CD4-positive, alpha-beta T cell treated with Interleukin-4 for 4 hours (primary cell): ENCODE data around the gene LCN10.

Experiments
- DNase-seq: peaks from one replicate; pipeline ENCODE4 v3.0.0-alpha.2; 2020

Gene LCN10

GRCh38 chr9:136734837-136735496 lies 7.8 kb downstream of the LCN10 start:
- DNase-seq: no peak

GRCh38 chr9:136733611-136734010 lies 9.1 kb downstream of the LCN10 start:
- DNase-seq: no peak

- DNase-seq: no peak
Measured at GRCh38 chr9:136732444-136733178, 10.1 kb downstream of the LCN10 start.

DNA sequence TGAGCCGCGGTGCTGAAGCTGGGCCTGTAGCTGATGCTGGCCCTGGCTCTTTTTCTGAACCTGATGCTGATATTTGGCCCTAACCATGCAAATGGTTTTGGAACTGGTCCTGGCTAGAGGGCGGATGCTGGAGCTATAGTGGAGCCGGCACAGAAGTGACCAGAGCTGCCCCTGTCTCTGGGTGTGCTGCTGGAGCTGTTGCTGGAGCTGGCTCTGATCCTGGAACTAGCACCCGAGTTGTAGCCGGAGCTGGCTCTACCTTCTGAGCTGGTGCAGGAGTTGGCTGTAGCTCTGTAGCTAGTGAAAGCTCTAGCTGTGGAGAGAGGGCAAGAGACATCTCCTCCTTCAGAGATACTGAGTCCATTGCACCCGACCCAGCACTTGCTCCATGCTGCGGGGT lies 12.8 kb downstream of the LCN10 start:
- DNase-seq: no peak

DNA sequence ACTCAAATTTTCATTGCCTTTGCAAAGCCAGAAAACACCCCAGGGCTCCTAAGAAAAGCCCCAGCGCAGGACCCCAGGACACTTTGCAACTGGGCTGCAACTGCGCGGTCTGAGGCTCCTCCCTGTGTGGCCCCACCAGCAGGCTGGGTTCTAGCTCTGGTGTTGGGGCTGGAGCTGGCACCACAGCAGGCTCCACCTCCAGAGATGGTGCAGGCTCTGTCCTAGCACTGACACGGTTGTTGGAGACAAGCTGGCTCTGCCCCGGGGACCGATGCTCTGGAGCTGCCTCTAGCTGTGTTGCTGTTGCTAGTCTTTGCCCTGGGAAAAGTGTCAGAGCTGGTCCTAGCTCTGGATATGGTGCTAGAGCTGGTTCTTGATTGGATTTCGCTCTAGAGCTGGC lies 13.6 kb downstream of the LCN10 start:
- DNase-seq: no peak

- DNase-seq: no peak
Measured at GRCh38 chr9:136728548-136729123, 14.1 kb downstream of the LCN10 start.

GRCh38 chr9:136728080-136728547 lies 14.6 kb downstream of the LCN10 start:
- peak; percentile 91 for DNase-seq

GRCh38 chr9:136726631-136727191 lies 16.0 kb downstream of the LCN10 start:
- DNase-seq: peak; percentile 53

DNA sequence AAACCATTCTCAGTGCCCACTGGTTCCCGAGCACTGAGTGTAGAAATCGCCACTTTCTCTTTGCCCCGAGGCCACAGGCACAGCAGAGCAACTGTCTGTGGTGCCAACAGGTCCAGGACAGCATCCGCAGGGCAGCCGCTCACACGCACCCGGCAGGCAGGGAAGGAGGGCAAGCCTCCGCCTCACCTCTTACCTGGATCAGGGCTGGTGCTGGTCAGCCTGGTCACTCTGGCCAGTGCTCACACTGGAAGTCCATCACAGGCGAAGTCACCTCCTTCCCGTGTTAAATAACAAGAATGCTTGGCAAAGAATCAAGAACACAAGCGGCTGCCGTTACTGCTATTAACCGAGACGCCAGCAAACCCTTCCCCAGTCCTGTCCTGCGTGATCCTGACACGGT lies 16.6 kb downstream of the LCN10 start:
- no peak for DNase-seq

GRCh38 chr9:136725612-136726011 lies 17.1 kb downstream of the LCN10 start:
- DNase-seq: no peak

DNA sequence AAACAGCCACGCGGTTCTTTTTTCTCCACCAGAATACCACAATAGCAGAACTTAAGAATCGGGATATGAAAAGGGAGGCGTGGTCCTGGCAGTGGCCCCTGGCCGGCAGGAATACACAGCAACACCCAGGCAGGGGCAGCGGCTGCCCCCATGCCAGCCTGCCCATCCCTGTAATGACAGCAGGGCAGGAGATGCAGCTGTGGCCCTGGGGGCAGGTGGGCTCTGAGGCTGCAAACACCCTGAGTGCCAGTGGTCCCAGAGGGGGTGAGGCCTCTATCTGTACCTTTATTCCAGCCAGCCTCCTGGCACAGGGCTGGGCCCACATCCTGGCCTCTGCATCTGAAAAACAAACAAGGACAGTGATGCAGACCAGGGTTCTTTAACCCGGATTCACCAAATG lies 18.0 kb downstream of the LCN10 start:
- no peak for DNase-seq

- no peak for DNase-seq
Measured at GRCh38 chr9:136723989-136724388, 18.8 kb downstream of the LCN10 start.

DNA sequence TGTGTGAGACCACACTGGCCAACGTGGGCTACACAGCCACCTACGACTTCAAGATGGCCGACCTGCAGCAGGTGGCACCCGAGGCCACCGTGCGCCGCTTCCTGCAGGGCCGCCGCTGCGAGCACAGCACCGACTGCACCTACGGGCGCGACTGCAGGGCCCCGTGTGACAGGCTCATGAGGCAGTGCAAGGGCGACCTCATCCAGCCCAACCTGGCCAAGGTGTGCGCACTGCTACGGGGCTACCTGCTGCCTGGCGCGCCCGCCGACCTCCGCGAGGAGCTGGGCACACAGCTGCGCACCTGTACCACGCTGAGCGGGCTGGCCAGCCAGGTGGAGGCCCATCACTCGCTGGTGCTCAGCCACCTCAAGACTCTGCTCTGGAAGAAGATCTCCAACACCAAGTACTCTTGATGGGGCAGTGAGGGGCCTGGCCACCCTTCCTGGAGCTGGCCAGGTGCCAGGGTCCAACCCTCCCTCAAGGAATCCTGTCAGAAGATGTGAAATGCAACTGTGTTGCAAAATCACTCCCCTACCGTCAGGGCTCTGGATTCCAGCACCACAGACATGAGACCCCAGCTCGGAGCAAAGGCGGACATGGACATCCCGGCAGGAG lies 19.3 kb downstream of the LCN10 start:
- no peak for DNase-seq

- DNase-seq: no peak
Measured at GRCh38 chr9:136722969-136723356, 19.8 kb downstream of the LCN10 start.

GRCh38 chr9:136722093-136722968 lies 20.4 kb downstream of the LCN10 start:
- DNase-seq: no peak

- no peak for DNase-seq
Measured at GRCh38 chr9:136721339-136722092, 21.2 kb downstream of the LCN10 start.

DNA sequence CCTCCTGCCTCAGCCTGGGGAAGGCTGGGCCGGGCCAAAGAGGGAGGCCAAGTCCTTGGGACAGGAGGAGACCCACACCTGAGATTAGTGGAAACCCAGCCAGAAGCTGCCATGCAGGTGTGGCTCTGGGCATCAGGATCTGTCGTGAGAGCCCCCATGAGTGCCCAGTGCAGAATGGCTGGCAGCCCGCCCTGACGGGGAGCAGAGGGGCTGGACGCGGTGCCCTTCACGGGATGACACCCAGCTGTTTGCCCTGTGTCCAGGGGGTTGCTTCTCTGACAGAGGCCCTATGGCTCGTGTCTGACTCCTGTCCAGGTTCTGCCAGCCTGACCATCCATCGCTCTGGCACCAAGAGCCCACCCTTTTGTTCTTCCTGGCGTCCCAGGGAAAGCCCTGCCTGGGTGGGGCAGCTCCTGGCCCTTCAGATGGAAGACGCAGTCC lies 21.8 kb downstream of the LCN10 start:
- no peak for DNase-seq

DNA sequence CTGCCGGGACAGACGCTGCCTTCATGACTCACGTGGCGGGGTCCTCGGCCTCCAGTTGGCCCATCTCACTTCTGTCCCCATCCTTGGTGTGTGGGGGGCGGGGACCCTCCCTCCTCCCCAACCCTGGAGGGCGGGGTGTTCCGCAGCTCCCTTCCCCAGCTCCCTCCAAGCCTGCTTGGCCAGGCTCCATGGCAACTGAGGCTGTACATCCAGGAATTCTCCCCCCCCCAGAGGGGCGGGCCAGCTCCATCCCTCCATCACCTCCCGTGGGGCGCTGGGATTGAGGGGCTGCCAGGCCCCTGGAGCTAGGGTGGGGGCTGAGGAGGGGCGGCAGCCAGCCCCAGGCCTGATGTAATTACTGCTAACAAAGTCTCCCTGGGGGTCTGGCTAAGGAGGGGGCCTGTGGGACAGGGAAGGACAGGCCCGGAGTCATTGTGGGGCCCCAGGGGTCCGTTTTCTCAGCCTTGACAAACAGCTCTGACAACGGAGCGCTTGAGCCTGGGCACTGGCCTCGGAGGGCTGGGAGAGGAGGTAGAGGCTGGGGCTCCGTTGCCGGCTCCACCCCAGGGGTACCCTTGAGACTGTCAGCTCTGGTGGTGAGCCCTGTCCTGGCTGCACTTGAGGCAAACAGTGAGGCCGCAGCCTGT lies 22.4 kb downstream of the LCN10 start:
- no peak for DNase-seq

DNA sequence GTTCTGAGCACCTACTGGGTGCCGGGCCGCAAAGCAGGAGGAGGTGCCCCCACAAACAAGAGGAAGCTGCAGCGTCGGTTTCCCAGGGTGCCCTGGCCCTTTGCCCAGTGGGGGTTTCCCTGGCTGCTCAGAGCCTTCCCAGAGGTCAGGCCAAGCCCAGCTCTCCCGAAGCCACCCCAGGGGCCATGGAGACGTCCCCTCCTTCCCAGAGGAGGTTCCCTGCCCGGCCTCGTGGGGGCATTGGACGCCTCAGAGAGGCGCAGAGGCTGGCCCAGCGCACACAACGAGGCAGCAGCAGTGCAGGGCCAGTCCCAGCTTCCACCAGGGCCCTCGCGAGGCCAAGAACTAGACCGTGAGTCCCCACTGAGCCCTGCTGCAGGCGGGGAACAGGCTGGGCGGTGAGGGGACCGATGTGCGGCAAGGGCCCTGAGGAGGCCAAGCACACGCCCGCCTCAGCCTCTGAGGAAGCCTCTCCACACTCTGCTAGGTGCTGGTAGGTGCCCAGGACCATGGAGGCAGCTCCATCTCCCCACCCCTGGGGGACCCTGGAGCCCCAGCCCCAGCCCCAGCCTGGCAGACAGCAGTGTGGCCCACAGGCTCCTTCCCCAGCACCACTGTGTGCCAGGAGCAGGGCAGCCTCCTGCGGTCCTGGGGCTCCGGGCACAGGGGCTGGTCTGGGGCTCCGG lies 23.4 kb downstream of the LCN10 start:
- no peak for DNase-seq
